Fibroblast of lung (primary cell): ENCODE measurements around the gene PRSS16. TPM values are rescaled to one million over a fixed set of nuclear protein-coding genes. Genes with fewer than 3 reads are reported as not detected.

Experiments
- DNase-seq, 2 donors: peaks; one replicate each; pipeline versions ENCODE4 v3.0.0 to v3.0.0-alpha.2; 2010; ENCODE audit warnings: low read depth in 2 of 2
- H2AFZ ChIP-seq: 2 replicates; pipeline ENCODE4 v1.5.1; 2012; ENCODE audit warnings: low read length, control low read depth, inconsistent platforms
- H3K27ac ChIP-seq: 2 replicates; pipeline ENCODE4 v1.5.1; 2011; ENCODE audit warnings: low read length, control low read depth; ENCODE audit not compliant: insufficient read depth
- H3K27me3 ChIP-seq: 2 replicates; pipeline ENCODE4 v1.5.1; 2011; ENCODE audit warnings: mild to moderate bottlenecking, low read length; ENCODE audit not compliant: control insufficient read depth, insufficient read depth
- H3K36me3 ChIP-seq: 2 replicates; pipeline ENCODE4 v1.5.1; 2011; ENCODE audit warnings: low read length; ENCODE audit not compliant: control insufficient read depth, insufficient read depth
- H3K4me1 ChIP-seq: 2 replicates; pipeline ENCODE4 v1.5.1; 2011; ENCODE audit warnings: low read length; ENCODE audit not compliant: control insufficient read depth, insufficient read depth; ENCODE audit errors: extremely low read depth
- H3K4me2 ChIP-seq: 2 replicates; pipeline ENCODE4 v1.5.1; 2011; ENCODE audit warnings: low read length, control low read depth; ENCODE audit not compliant: insufficient read depth; ENCODE audit errors: extremely low read depth
- H3K4me3 ChIP-seq, 4 experiments: fragments of 200-600 bp in 1 of 4; sonication (generic) in 1 of 4; replicated peaks in 1 of 4; 2 replicates each; pipeline ENCODE4 v1.5.1; 2011 to 2016; ENCODE audit warnings: low read length in 4 of 4, low read depth in 3 of 4, mild to moderate bottlenecking in 3 of 4, control low read depth in 2 of 4, inconsistent platforms in 1 of 4, mixed read lengths in 1 of 4; ENCODE audit not compliant: insufficient read depth in 1 of 4; ENCODE audit errors: control extremely low read depth in 1 of 4
- H3K79me2 ChIP-seq: 2 replicates; pipeline ENCODE4 v1.5.1; 2012; ENCODE audit warnings: mild to moderate bottlenecking, low read length, inconsistent platforms; ENCODE audit not compliant: control insufficient read depth, insufficient read depth
- H3K9ac ChIP-seq: 2 replicates; pipeline ENCODE4 v1.5.1; 2011; ENCODE audit warnings: mild to moderate bottlenecking, low read length, control low read depth; ENCODE audit not compliant: insufficient read depth
- H3K9me3 ChIP-seq: 2 replicates; pipeline ENCODE4 v1.5.1; 2012; ENCODE audit warnings: low read depth, low read length; ENCODE audit not compliant: control insufficient read depth, insufficient read depth
- H4K20me1 ChIP-seq: 2 replicates; pipeline ENCODE4 v1.5.1; 2011; ENCODE audit warnings: low read length; ENCODE audit not compliant: control insufficient read depth, insufficient read depth; ENCODE audit errors: extremely low read depth
- CTCF ChIP-seq, 2 donors: IDR thresholded peaks in 1 of 2; conservative IDR thresholded peaks in 1 of 2; 1 replicate in 1 of 2; 2 replicates in 1 of 2; pipeline ENCODE4 v1.5.1; 2011 to 2012; ENCODE audit warnings: low read length in 2 of 2, control low read depth in 1 of 2, inconsistent platforms in 1 of 2, low read depth in 1 of 2, mild to moderate bottlenecking in 1 of 2
- EZH2 ChIP-seq: IDR thresholded peaks from 2 replicates; pipeline ENCODE4 v1.5.1; 2012; ENCODE audit warnings: low read length, control low read depth, mild to moderate bottlenecking; ENCODE audit errors: missing control alignments
- polyA plus RNA-seq, 2 donors: library from polyadenylated mRNA; depleted of rRNA in 1 of 2; stranded (reverse) in 1 of 2; unstranded in 1 of 2; fragments of >200 nt; gene quantifications; 2 replicates each; pipeline ENCODE4 v1.2.1, GENCODE V29; 2011 to 2012; ENCODE audit warnings: missing spikeins in 1 of 2
- total RNA-seq: library from RNA; depleted of rRNA; stranded (reverse); fragments of >200 nt; gene quantifications from 2 replicates; pipeline ENCODE4 v1.2.1, GENCODE V29; 2014

The PRSS16 gene
- total and polyA plus RNA-seq, 2 donors (not counting 1 experiment from before 2014, with no cell fraction given), result not detected

DNA sequence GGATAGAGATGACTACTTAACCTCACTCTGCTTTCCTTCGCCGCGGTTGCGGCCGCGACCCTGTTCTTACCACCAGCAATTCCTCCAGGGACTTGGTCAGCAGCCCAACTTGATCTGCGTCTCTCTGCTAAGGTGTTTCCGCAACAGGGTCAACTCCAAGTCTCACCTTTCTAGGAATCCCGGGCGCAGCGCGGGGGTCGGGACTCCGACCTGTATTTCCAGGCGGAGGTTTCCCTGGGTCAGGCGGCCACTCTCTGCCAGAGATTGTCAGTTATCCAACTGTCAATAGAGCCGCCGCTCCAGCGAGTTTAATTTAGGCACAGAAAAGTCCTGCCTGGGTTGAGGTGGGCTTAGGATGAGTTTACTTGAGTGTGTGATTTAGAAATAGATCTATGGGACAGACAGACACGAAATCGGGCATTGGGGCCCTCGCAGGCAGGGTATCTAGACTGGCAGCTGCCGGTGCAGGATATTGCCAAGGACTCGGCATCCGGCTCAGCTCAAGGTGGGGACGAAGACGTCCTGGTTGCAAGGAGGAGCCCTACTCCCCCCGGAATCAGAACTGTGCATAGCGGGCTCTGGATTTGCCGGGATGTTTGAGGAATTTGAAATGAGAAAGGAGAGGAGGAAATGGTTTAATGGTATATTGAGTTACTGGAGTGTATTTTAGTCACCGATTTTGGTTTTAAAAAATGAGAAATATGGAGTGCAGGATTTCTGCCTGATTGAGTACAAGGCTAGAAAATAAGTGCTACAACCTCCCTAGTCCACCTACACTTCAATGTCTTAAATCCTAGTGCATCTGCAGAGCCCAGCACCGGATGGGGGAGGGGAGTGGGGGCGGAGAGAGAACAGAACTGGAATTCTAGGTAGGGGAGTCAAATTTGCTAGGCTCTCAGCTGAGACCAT is 40.9 kb downstream of the PRSS16 start:
- no peak overlapping the region for H3K9ac ChIP-seq
- H3K27ac ChIP-seq, result no peak overlapping the region
- H3K36me3 ChIP-seq, result no peaks in the 10 kb centered on the region
- H4K20me1 ChIP-seq, result no peaks in the 10 kb centered on the region
- DNase-seq, result no peak
- H2AFZ ChIP-seq, result no peak overlapping the region
- peak overlapping the region in 2 of 4 experiments; percentile 17 to 23 for H3K4me3 ChIP-seq
- H3K27me3 ChIP-seq, result peaks cover 18% of the 10 kb centered on the region
- no peaks in the 10 kb centered on the region for H3K79me2 ChIP-seq
- H3K4me2 ChIP-seq, result no peak overlapping the region
- H3K9me3 ChIP-seq, result no peaks in the 10 kb centered on the region
- no peaks in the 10 kb centered on the region for H3K4me1 ChIP-seq
- TF ChIP-seq CTCF (conservative IDR thresholded peaks at IDR 0.05 in 1 of 2, IDR thresholded peaks at IDR 0.05 in 1 of 2; ENCODE audit: low read depth in 1 of 2, low read length in 2 of 2), result no peak
- TF ChIP-seq EZH2, result peak; percentile 58

GRCh38 chr6:27290065-27290849 is 42.8 kb downstream of the PRSS16 start:
- Histone ChIP-seq H3K9me3 (no peaks in the 10 kb centered on the region), H3K9ac (no peak overlapping the region), H3K4me1 (no peaks in the 10 kb centered on the region), H4K20me1 (no peaks in the 10 kb centered on the region), H3K4me2 (no peak overlapping the region), H2AFZ (no peak overlapping the region), H3K27me3 (peaks cover 14% of the 10 kb centered on the region), H3K79me2 (no peaks in the 10 kb centered on the region), H3K4me3 (peak overlapping the region in 2 of 4 experiments; percentile 7 to 25), H3K27ac (no peak overlapping the region), H3K36me3 (no peaks in the 10 kb centered on the region)
- DNase-seq, result peak in 1 of 2 donors; percentile 60
- TF ChIP-seq EZH2 (no peak), CTCF (conservative IDR thresholded peaks at IDR 0.05 in 1 of 2, IDR thresholded peaks at IDR 0.05 in 1 of 2; ENCODE audit: low read depth in 1 of 2, low read length in 2 of 2) (no peak)

GRCh38 chr6:27290850-27291208 is 43.3 kb downstream of the PRSS16 start:
- no peaks in the 10 kb centered on the region for H3K36me3 ChIP-seq
- no peak overlapping the region for H3K4me2 ChIP-seq
- no peak for TF ChIP-seq EZH2
- no peak overlapping the region for H3K9ac ChIP-seq
- H3K27me3 ChIP-seq, result peaks cover 14% of the 10 kb centered on the region
- H2AFZ ChIP-seq, result no peak overlapping the region
- no peak overlapping the region for H3K27ac ChIP-seq
- no peaks in the 10 kb centered on the region for H3K9me3 ChIP-seq
- no peaks in the 10 kb centered on the region for H3K79me2 ChIP-seq
- H3K4me1 ChIP-seq, result no peaks in the 10 kb centered on the region
- no peaks in the 10 kb centered on the region for H4K20me1 ChIP-seq
- H3K4me3 ChIP-seq, result peak overlapping the region in 2 of 4 experiments; percentile 7 to 25
- DNase-seq, result no peak
